HL-60/S4 treated with retinoic acid at 250 ng/mL for 4 days and 3 days (cell line): ENCODE results near the gene PKP4.

Source experiments
- in situ Hi-C: fragments of 300-500 bp; cut with MboI; formaldehyde crosslinking; loops from 2 replicates; pipeline ENCODE4 v1.7.0; 2022; ENCODE audit warnings: low sequenced_read_pairs

The PKP4 gene

DNA sequence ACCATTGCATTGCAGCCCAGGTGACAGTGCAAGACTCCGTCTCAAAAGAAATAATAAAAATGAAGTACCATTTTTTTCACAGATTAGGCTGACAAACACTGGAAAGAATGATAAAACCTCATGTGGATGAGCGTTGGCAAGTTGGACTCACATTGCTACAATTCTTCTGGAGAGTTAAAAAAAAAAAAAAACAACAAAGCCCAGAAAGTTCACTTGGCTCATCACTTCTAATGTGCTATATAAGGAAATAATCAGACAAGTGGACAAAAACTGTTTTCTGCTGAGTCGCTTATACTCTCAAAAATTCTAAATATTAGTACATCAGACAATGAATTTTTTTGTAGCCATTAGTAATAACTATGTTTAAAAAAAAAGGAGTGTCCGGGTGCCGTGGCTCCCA, 38.4 kb downstream of the PKP4 start:
- in situ Hi-C loops = no loop called here

DNA sequence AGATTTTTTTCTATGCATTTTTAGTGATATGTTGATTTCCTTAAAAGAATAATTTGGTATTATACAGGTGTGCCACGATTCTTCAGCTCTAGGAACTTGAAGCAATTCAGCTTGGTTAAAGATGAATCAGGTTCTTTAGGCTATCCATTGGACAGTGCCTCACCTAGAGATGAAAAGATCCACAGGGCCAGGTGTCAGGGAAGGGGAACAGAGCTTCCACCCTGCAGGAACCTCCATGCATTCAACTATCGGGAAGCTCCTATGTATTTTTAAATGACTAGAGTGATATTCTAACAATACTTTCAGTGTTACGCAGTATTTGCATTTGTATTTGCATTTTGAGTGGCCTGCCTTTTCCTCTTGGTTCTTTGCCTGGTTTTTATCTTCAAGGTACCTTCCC, 40.2 kb downstream of the PKP4 start:
- in situ Hi-C loops = no loop called here

DNA sequence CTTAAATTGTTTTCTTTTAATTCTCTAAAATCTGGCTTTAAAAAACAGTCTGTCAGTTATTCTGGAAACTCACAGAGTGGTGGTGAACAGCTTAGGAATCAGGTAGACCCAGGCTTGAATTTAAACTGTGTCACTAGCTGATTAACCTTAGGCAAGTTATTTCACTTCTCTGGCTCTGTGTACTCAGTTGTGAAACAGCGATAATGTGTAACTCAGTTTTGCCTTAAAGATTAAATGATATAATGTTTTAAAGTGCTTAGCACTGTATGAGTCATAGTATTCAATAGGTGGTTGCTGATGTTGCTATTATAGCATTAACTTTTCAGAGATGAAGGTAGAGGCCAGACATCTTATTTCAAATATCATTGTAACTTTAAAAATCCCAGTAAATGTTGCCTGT, 40.7 kb downstream of the PKP4 start:
- in situ Hi-C loops = no loop called here

DNA sequence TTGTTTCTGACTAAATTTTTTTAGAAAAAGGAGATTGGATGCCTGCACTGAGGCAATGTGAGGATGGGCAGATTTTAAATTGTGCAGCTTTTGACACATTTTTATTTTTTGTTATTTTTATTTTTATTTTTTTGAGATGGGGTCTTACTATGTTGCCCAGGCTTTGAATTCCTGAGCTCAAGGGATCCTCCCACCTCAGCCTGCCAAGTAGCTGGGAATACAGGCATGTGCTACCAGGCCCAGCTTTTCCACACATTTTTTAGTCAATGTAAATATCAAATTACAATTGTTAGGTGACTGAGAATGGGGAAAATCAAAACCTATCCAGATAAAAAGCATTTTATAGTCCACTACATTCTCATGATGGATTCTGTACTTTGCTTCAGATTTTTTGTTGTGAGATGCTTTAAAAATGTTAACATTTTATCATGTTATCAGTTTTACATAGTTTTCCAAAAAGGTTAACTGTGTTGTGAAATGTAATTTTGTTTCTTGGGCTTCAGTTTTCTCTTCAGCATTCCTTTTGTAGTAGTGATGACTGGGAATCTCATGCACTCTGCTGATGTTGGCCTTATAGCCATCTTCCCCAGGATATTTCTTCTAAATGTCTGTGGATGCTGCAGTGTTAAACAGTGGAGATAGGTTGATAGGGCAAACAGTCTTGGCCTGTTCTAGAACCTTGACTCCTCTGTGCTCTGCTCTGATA, 41.4 kb downstream of the PKP4 start:
- in situ Hi-C loops = no loop called here

DNA sequence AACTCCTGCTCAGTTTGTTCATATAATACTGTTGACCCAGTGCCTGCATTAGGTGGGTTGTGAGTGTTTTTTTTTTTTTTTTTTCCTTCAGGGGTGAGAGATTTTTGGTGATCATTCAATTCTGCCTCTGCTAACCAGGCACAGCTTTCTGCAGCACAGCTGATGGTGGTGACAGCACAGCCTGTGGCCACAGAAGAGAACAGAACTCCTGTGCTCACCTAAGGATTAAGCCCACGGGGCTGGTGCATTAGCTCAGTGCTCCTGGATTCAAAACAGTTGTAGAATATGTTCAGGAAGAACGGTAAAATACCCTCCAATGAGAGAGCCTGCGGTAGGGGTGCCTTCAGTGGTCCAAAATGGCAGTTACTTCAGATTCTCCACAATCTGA, 42.0 kb downstream of the PKP4 start:
- in situ Hi-C loops = no loop called here

DNA sequence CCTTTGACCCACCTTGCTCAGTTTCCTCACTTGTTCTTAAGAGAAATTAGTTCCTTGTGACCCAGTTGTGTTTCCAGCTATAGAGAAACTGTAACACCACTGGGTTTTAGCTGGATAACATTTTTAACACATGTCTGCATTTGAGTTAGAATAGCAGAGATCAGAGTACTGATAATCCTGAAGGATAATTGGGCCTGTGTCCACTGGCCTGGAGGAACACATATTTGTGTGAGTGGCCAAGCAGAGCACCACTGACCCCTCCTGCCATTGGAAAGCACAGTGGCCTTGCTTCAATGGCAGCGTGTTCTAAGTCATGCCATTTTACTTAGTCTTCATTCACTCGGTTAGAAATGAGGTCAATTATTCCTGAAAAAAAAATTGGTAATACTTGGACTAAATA, 42.6 kb downstream of the PKP4 start:
- in situ Hi-C loops = no loop called here

DNA sequence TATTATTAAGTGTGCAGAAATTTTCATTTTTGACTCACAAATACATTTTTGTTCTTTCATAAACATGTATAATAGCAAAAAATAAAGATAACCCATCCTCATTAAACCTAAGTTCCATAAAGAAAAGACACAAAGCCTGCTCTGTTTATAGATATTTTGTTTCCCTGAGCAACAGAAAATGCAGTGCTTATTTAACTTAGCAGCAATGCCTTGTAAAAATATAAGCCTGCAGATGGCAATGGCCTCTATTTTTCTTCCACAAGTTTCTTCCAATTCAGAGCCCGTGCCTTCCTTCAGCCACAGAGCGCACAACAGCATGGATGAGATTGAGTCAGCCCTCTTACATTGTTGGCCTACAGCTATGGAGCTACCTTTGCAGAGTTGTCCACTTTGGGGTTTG, 43.6 kb downstream of the PKP4 start:
- in situ Hi-C loops = no loop called here

DNA sequence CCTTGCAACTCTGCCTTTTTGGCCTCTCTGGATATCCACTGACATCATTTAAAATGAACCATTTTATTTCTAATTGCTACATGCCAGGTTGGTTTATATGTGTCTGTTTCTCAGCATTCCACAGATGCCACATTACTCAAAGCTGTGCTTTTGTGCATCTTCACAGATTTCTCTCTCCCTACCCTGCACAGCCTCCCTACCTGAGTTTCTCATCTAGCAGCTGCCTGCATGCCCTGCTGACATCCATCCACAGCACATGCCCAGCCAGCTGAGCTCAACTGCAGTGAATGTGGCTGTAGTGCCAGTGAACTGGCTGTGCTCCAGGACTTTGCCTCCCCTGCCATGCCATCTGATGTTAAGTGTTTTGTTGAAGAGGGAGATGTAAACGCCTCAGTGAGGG, 44.5 kb downstream of the PKP4 start:
- in situ Hi-C loops = no loop called here

DNA sequence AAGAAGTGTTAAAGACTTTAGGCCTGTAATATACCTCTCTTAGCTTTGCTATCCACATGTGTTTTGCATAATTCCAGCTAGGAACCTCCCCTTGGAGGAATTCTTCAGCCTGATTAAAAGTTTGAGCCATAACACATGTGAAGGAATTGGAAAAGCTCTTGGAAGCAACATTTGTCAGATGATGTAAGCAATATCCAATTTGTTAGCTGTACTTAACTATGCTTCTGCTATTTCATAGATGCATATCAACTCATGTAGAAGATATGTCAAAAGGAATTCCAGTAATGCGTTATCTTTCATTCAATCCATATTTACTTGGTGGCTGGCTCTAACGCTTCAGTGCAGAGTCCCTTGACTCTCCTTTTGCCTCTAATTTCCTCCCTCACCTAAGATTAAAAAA, 46.2 kb downstream of the PKP4 start:
- in situ Hi-C loops = no loop called here

DNA sequence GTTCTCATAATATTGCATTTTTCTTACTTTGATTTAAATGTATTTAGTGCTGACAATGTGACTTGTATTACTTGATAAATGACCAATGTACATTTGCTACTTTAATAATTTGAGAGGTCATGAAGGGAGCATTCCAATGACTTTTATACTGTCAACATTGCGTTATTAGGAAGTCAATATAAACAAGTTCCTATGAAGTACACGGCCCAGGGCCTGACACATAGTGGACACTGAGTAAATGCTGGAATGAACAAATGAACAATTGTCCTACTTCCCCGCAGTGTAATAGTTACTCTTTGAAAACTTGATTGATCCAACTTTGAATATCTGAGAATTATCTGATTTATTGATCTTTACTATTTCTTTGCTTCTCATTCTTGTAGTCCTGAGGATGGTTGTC, 47.3 kb downstream of the PKP4 start:
- in situ Hi-C loops = no loop called here

DNA sequence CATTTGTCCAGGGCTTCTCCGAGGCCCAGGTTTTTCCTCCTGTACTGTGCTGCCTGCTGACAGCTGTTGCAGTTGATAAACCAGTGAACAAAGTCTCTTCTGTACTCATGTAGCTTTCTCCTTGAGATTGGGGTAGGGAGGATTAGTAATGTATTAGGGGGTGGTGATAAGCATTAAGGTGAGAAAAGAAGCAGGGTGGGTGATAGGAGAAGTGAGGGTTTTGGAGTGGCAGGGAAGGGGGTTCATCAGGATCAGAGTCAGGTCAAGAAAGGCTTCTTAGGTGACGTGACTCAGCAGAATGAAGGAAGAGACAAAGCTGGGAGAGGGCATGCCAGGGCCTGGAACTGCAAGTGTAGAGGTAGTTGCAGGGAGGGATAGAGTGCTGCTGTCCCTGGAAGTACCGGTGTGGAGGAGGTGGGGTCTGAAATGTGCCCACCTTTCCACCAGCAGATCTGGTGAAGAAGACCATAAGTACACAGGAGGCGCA, 48.7 kb downstream of the PKP4 start:
- in situ Hi-C loops = no loop called here

DNA sequence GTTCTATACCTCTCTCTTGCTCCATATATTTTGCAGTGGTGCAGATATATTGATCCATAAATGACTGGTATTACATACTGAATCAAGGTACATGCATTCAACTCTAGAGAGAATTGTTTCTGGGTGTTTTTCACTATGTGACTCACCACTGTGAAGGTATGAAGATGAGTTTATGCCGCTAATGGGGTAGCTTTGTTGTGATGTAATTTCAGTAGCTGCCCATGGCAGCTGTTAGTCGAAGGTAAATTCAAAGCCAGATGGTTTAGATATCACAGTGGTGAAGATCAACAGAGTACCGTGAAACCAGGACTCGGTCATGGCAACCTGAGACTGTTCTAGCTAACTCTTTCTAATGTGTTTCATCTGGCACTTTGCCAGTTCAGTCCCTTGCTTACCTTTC, 50.4 kb downstream of the PKP4 start:
- in situ Hi-C loops = no loop called here

DNA sequence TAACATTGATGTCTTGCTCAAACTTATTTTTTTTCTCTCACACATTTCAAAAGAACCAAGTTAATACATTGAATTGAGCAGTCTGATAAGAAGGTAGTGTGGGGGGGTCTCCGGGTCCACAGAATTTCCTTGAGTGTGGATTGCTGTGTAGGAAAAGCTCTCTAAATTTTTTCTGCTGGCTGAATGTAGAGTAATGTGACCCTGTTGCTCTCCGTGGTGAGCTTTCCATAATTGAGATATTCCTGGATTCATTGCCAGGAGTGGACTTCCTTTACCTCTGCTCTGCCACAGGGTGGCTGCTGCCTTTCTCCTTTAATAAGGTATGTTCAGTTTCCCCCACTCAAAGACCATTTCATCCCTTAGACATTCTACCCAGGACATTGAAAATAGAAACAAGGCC, 50.9 kb downstream of the PKP4 start:
- in situ Hi-C loops = no loop called here

DNA sequence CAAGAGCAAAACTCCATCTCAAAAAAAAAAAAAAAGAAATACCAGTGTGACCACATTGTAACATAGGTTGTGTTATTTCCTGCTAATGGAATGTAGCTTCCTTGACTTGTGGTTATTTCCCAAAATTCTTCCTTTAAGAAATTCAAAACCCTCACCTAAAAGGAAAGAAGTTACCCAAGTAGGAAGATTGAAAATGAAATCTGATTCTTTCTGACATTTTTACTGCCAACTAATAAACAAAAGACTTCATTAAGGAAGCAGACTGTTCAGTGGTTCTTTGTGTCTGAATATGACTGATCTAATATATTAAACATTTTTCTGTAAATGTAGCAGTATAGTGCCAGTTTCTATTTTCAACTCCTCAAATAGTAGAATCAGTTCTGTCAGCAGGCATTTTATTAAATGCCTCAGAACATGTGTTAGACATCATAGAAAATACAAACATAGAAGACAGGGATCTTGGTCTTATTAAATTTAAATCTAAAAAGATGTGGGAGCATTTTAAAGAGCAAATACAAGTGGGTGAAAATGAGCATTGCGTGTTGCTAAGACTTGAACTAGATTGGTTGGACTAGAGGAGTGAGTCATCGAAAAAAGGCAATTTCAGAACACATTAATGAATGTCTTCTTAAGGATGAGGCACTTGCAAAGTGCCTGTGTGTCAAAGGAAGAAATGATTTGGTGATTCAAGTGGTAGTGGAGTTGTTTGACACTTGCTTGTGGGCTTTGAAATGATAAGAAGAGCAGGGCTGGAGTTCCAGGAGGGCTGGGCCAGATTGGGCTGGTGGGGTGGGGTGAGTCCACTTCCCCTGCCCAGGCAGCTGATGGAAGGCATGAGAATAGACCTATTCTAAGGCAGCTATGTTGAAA, 53.4 kb downstream of the PKP4 start:
- in situ Hi-C loops = no loop called here

DNA sequence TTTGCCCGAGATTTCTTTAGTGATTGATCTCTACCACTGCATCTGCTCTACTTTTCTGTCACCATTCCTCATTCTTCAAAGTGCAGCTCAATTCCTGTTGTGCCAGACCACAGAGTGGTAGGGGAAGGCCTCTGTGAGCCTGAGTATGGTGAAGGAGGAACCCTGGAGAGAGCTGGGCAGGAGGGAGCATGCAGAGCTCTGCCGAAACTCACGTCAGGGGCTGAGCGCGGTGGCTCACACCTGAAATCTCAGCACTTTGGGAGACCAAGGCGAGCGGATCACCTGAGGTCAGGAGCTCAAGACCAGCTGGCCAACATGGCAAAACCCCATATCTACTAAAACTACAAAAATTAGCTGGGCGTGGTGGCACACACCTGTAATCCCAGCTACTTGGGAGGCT, 54.1 kb downstream of the PKP4 start:
- in situ Hi-C loops = no loop called here

DNA sequence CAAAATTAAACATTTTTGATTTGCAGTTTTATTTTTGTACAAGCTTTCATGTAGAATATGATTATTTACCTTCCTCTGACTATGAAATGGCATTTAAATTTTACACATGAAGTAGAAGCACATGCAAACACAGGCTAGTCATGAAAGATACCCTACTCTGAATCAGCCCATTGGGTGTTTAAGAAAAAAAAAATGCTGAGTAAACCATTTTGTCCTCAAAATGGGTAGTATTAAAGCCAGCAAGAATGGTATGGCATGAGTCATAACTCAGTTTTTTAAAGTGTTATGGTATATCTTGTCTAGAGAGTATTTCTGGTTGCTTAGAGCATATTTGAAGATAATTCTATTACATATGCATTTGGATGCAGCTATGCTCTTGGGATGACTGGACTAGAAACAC, 55.0 kb downstream of the PKP4 start:
- in situ Hi-C loops = no loop called here

DNA sequence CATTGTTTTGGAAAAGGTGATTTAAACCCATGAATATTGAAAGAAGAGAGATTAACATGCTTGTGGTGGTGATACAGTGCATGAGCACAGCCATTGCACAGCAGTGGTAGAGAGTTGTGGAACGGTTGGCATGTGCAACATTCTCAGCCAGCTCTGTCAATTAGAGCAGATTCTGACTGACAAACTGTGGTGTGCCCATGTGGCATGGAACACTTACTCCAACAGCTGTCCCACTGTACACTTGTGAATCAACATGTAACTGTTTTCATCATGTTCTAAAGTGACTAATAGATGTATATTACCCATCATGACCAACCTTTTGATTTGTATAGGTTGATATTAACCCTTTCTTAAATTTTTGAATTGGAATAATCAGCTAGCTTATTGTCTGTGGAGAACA, 55.6 kb downstream of the PKP4 start:
- in situ Hi-C loops = no loop called here

DNA sequence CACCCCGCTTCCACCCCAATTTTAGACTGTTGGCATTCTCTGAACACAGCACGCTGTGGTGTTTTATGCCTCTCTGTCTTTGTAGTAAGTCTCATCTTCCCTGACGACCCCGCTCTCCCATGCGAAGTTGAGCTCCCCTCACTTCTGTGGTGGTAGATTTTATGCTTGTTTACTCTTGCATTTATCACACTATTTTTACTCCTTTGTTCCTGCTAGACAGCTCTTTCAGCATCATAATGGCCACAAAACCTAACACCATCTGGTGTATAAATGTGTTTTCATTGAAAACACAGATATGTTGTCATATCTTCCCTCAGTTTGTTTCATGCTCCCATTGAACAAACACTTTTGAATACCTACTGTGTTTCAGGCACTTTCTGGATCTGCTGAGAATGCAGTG, 57.1 kb downstream of the PKP4 start:
- in situ Hi-C loops = no loop called here

DNA sequence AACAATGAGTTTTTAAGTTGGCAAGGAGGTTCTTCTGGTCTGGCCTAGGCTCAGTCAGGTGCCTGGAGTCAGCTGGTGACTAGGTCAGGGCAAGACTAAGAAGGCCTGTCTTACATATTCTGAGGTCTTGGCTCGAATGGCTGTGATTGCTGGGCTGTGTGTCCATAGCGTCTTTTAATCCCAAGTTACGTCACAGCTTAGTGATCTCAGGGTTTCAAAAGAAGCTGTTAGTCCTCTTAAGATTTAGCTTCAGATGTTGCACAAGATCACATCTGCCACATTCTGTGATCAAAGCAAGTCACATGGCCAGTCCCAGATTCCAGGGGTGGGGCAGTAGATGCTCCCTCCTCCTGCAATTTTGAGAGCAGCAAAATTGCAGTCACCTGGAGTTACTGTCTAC, 61.3 kb downstream of the PKP4 start:
- in situ Hi-C loops = no loop called here

DNA sequence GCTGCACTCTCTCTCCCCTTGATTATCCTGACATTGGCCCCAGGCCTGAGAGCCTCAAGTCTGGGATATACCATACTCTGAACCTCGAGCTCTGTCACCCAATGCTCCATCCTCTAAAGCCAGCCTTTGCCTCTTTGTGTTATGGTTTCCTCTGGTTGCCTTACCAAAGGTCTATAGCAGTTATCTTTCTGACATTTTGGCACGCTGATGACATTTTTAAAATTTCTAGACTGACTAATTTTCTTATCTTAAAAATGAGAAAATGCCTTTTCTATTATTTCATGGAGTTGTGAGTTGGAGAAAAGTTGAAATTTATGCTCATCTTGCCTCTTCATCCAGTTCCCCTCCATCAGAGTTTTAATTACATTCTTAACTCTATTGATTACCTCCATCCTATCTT, 62.7 kb downstream of the PKP4 start:
- in situ Hi-C loops = no loop called here

DNA sequence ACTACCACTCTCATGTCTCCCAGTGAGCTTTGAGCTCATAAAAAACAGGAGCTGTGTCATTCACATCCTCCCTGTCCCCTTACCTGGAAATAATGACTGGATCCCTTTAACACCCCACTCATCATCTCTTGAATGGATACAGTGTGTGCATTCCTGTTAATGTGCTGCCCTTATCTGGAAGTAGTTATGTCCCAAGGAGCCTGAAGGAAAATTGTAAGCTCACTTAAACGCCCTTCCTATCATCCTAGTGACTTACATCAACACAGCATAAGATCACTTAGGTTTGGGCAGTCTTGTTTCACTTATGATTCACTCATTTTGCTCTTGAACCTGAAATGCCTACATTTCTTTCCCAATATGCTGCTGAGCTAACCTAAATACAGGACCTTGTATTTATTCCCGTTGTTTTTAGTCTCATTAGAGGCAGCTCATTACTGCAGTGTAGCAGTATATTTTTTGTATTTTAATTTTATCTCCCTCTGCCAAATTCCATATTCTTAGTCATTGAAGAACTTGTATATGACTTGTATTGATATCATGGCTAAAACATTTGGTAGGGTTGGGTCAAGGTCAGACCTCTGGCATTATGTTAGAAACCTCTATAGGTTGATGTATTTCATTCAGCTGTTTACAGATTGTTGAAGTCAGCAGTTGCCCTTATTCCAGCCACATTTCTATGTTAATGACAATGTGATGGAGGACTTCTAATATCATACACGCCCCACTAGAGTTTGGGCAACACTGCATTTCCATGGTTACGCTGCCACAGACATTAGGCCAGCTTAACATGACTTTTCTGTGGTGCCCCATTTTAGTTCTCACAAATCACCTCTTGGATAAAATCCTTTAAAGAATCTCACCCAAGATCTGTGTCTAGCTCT, 72.9 kb downstream of the PKP4 start:
- in situ Hi-C loops = no loop called here
